K562 (cell line): Measurements from ENCODE around the gene RABGAP1L. TPM values are rescaled to one million over a fixed set of nuclear protein-coding genes. Genes with fewer than 3 reads are reported as not detected.

ENCODE experiments used
- DPF2 ChIP-seq: fragments of 450-650 bp; IDR thresholded peaks from 2 replicates; pipeline ENCODE4 v1.6.1; 2016
- ETV6 ChIP-seq, 3 experiments: fragments of 150-350 bp in 1 of 3; sonication (generic) in 1 of 3; formaldehyde crosslinking in 1 of 3; IDR thresholded peaks; 2 replicates each; pipeline versions ENCODE4 v1.6.1 to v1.8.0; 2014 to 2022; ENCODE audit warnings: borderline replicate concordance in 2 of 3, low read depth in 2 of 3, antibody characterized with exemption in 1 of 3, low read length in 1 of 3, mild to moderate bottlenecking in 1 of 3, missing genetic modification reagents in 1 of 3
- GATAD2B ChIP-seq: fragments of 450-650 bp; IDR thresholded peaks from 2 replicates; pipeline ENCODE4 v1.6.1; 2017; ENCODE audit warnings: mild to moderate bottlenecking, borderline replicate concordance
- GTF2A2 ChIP-seq: IDR thresholded peaks from 2 replicates; pipeline ENCODE4 v1.6.1; 2016; ENCODE audit warnings: mild to moderate bottlenecking, missing genetic modification characterization, missing compliant biosample characterization
- LCOR ChIP-seq: sonication (generic); formaldehyde crosslinking; IDR thresholded peaks from 2 replicates; pipeline ENCODE4 v1.8.0; 2022; ENCODE audit warnings: mild to moderate bottlenecking, missing genetic modification reagents
- MGA ChIP-seq: fragments of 450-650 bp; IDR thresholded peaks from 2 replicates; pipeline ENCODE4 v1.6.1; 2016; ENCODE audit warnings: mild to moderate bottlenecking, moderate library complexity
- SPI1 ChIP-seq: IDR thresholded peaks from 2 replicates; pipeline ENCODE4 v1.6.1; 2011; ENCODE audit warnings: low read depth, low read length, control low read depth, borderline replicate concordance
- ZBTB11 ChIP-seq, 3 experiments: fragments of 200-800 bp in 1 of 3; fragments of 250-450 bp in 1 of 3; fragments of 450-650 bp in 1 of 3; sonication (Bioruptor Pico) in 1 of 3; sonication (Bioruptor generic) in 1 of 3; formaldehyde crosslinking in 1 of 3; IDR thresholded peaks; 2 replicates each; pipeline versions ENCODE4 v1.6.1 to v1.8.0; 2016 to 2022; ENCODE audit warnings: mild to moderate bottlenecking in 2 of 3, missing genetic modification characterization in 2 of 3, missing compliant biosample characterization in 1 of 3, moderate library complexity in 1 of 3
- ZBTB34 ChIP-seq: fragments of 250-450 bp; sonication (Bioruptor Pico); IDR thresholded peaks from 2 replicates; pipeline ENCODE4 v1.8.0; 2021; ENCODE audit warnings: mild to moderate bottlenecking, moderate library complexity
- ZNF436 ChIP-seq: fragments of 250-450, 450-650 bp; sonication (Bioruptor Pico); formaldehyde crosslinking; IDR thresholded peaks from 2 replicates; pipeline ENCODE4 v1.7.0; 2020; ENCODE audit warnings: mild to moderate bottlenecking
- polyA plus RNA-seq, 8 experiments: library from polyadenylated mRNA; depleted of rRNA in 4 of 8; stranded (reverse) in 5 of 8; unstranded in 3 of 8; fragments of >200 nt; fragmentation: Nextera tagmentation in 2 of 8; fragmentation: Illumina TruSeq in 1 of 8; extraction: Ambion mirVana in 2 of 8; extraction: Trizol in 1 of 8; gene quantifications; 2 replicates each; pipeline versions ENCODE4 v1.2.1 to v1.2.3, GENCODE V29; 2011 to 2014; ENCODE audit warnings: inconsistent platforms in 1 of 8, missing spikeins in 1 of 8
- total RNA-seq, 7 experiments: library from RNA; depleted of rRNA in 6 of 7; stranded (reverse); fragments of >200 nt in 6 of 7; fragmentation: Illumina TruSeq in 2 of 7; extraction: Trizol in 2 of 7; gene quantifications; 2 replicates each; pipeline versions ENCODE4 v1.2.1 to v1.2.3, GENCODE V29; 2011 to 2021; ENCODE audit warnings: low replicate concordance in 1 of 7

RABGAP1L gene
- total and polyA plus RNA-seq, 9 of the 15 experiments (the other 6 are each of a cell fraction or from before 2014, with no cell fraction given) = 16.5 to 44.9 (median 26.7) TPM

- peak; percentile 35 for TF ChIP-seq MGA
- TF ChIP-seq ZBTB34 = no peak
- TF ChIP-seq GTF2A2 = no peak
- TF ChIP-seq DPF2 = peak; percentile 59; the same call in 1 of the 2 replicates
- no peak for TF ChIP-seq ETV6 (IDR thresholded peaks at IDR 0.05; ENCODE audit: borderline replicate concordance in 1 of 2, low read depth in 2 of 2, low read length in 1 of 2)
- no peak for TF ChIP-seq ETV6 (CRISPR knock-in tag; IDR thresholded peaks at IDR 0.05; ENCODE audit: borderline replicate concordance)
- TF ChIP-seq ZBTB11 (CRISPR knock-in tag; IDR thresholded peaks at IDR 0.05) = no peak
- TF ChIP-seq SPI1 = 0 out of 2 replicates have a peak, but pooled peaks have one; percentile 37
- TF ChIP-seq LCOR (CRISPR knock-in tag) = 0 out of 2 replicates have a peak, but pooled peaks have one; percentile 26
- no peak for TF ChIP-seq ZNF436 (CRISPR knock-in tag)
- no peak for TF ChIP-seq GATAD2B
These were observed 44.4 kb upstream of the RABGAP1L start (continued) for GRCh38 chr1:174114788-174115448.
